Amniotic epithelial cell (primary cell): ENCODE data around the gene ADPRHL1.
A peak's percentile ranks its signal among the peaks of the same experiment; 100 is the strongest.

Source experiments
- DNase-seq: peaks from one replicate; pipeline ENCODE4 v3.0.0-alpha.2; 2010; ENCODE audit warnings: low read depth

ADPRHL1 gene

DNA sequence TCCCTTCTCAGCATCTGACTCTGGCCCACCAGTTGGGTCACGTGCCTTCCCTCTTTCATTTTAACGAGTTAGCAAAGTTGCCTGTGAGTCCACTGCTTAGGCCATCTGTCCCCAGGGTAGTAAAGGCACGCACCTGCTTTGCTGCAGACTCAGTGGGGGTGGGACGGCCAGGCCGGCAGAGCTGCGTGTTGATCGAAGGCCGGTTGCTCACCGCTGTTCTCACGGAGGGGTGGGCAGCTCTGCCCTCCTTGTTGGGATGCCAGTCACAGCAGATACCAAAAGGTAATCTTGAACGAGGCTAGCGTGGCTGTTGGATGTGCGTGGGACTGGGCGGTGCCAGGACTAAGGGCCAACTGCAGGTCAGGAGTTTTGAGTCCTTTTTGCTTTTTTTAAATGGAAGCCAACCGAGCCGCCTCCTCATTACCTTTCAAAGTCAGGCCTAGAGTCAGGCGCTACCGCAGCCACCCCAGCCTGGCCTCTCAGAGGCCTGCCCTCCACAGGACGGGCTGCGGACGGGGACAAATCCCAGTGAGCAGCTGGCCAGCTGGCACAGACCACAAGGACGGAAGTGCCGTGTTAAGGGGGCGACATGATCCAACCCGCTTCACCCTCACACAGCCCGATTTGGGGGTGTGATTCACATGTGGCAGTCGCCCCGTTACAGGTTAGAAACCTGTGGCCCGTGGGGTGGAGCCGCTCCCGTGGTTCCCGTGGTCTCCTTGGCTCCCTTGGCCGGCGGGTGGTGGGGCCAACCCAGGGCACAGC, 20.6 kb downstream of the ADPRHL1 start:
- no peak for DNase-seq

DNA sequence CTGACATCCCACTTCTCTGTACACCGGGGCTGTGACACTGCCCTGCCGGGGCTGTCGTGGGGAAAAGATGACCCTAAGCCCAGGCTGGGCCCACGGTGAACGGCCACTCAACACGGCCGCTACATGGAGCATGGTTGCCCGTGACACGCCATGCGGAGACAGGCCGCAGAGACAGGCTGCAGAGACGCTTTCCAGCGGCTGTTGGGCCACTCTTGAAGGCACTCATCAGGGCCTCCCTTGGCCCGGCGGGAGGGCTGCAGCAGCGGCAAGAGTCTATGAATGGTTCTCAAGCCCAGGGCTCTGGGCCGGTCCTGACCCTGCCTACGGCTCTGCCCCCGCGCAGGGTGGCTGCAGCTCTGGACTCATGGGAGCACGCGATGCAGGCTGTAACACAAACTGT, 22.1 kb downstream of the ADPRHL1 start:
- DNase-seq = no peak

GRCh38 chr13:113430378-113431110, 22.7 kb downstream of the ADPRHL1 start:
- no peak for DNase-seq

- DNase-seq = no peak
Observed at GRCh38 chr13:113429608-113429985, 23.7 kb downstream of the ADPRHL1 start.

DNA sequence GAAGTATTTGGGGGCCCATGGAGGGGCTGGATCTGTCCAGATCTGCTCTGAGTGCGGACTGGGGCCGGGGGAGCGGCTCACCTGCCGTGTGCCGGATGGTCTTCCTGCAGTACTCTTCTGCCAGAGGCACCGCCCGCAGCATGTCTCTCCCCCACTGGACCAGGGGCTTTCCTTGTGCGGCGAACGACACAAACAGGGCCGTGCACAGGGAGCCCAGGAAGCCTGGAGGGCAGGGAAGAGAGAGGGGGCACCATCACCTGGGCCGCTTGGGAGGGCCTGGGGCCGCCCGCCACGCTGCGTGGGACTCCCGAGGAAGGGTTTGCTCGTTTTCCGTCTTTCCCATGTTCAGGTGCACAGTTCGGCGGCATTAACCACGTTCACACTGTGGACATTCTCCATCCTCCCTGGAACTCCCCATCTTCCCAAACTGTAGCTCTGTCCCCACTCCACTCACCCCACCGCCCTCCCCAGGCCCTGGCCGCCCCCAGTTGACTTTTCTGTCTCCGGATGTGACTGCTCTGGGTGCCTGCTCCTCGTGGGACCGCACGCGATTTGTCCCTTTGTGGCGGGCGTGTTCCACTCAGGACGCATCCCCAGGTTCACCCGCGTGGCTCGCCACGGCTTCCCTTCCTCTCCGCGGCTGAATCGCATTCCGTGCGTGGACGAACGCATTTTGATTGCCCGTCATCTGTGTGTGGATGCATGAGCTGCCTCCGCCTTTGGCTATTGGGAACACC, 24.2 kb downstream of the ADPRHL1 start:
- no peak for DNase-seq

DNA sequence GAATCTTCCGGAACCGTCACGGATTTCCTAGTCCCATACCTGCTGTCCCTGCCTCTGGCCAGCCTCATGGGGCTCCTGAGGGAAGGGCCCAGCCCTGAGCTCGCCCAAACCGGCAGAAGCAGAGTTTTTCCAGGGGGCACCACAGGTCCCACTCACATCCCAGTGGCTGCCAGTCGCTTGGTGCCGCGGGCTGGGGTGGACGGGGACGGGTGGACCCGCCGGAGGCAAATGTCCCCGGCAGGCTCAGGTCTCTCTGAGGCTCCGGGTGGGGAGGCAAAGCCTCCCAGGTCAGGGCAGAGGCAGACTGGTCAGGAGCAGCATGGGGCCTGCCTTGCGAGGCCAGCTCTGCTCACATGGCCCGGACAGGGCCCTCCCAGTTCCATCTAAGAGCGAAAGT, 24.8 kb downstream of the ADPRHL1 start:
- no peak for DNase-seq

DNA sequence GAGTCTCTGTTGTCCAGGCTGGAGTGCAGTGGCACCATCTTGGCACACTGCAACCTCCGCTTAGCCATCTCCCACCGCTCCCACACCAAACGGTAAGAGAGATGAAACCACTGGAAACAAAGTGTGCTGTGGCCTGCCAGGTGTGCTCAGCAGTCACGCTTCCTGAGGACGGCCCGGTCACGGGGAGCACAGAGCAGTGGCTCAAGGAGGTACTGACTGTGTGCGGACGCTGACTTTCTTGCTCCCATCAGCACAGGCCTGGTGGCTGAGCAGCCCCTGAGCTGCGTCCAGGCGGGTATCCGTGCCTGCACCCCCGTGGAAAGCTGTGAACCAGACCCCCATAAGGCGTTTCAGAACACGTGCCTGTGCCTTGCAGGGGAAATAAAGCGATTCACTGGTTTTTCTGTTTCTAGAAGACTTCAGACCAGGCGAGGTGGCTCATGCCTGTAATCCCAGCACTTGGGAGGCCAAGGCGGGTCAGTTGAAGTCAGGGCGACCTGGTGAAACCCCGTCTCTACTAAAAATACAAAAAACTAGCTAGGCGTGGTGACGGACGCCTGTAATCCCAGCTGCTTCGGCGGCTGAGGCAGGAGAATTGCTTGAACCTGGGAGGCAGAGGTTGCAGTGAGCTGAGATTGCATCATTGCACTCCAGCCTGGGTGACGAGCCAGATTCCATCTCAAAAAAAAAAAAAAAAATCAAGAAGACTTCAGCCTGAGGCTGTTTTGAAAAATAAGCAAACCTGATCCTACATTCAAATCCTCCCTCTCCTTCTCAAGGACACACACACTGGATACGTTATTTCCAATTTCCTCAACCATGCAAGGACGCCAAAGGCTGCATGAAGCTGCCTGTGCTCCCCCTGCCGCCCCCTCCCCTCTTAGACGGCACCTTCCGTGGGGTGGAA, 25.5 kb downstream of the ADPRHL1 start:
- DNase-seq = peak; percentile 40

GRCh38 chr13:113426591-113426986, 26.7 kb downstream of the ADPRHL1 start:
- DNase-seq = no peak

DNA sequence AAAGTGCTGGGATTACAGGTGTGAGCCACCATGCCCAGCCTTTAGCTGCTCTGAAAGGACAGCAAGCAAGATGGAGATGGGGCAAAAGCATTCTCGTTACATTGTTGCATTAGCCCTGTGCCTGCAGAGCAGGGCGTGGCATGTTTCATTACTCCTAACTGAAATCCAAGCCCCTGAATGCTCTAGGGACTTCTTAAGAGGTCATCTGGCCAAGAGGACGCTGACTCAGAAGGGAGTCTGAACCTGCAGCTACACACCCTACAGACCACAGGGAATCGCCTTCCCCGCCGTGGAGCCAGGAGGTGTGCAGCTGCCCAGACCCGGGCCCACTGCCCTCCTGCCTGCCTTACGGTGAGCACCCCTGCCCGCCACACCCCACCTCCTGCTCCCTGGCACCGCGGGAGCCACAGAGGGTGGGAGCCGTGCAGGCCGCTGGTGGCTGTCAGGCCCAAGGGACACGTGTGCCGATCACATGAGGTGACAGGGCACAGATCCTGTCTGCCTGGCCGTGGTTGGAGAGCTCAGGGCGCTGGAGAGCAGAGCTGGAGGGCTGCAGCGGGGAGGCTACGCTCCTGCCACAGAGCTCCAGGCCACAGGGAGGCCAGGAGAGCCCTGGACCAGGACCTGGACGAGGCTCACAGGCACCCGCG, 27.2 kb downstream of the ADPRHL1 start:
- no peak for DNase-seq

- DNase-seq = no peak
Observed at GRCh38 chr13:113423520-113424163, 29.6 kb downstream of the ADPRHL1 start.

DNA sequence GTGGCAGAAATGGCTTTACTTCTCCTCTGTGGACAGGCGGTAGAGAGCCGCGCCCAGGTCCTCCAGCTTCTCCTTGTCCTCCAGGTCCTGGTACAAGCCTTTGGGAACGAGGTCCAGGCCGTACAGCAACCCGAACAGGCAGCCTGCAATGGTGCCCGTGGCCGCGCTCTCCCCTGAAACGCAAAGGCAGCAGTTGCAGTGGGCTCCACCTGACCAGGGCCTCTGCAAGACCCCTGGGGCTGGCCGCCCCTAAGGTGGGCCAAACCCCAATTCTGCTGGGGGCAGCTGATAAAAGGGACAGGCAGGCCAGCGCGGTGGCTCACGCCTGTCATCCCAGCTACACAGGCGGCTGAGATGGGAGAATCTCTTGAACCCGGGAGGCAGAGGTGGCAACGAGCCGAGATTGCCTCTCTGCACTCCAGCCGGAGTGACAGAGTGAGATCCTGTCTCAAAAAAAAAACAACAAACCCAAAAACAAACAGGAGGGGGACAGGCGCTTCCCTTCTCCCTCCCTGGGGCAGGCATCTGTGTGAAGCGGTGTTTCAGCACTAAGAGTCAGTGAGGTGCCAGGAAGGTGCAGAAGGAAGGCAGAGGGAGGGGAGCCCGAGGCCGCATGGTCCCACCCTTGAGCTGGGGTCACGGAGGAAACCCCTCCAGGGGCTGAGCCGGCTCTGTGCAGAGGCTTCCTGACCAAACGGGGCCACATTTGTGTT, 30.3 kb downstream of the ADPRHL1 start:
- no peak for DNase-seq

DNA sequence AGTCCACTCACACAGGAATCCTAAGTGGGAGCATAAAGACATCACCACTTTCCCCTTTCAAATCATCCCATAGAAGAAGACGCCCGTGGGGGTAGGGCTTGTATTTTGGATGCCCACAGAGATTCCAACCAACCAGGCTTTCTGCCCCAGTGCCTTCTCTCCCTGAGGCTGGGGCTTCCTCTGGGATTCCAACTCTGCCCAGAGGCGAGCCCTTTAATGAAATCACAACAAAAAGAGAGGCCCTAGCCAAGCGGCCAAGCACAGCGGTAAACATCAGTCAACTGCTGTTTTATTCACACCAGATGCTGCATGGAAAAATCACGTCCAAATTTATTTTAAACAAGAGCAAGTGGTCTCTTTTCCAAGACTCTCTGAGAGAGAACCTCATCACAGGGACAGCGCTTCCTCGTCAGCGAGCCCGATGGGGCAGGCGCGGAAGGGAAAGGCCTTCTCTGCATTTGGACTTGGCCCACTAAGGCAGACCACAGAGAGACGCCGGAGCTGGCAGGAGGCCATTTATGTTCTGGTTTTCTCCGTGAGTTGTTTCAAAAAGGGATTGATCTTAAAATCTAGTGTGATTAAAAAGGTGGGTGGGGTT, 31.5 kb downstream of the ADPRHL1 start:
- DNase-seq = no peak

DNA sequence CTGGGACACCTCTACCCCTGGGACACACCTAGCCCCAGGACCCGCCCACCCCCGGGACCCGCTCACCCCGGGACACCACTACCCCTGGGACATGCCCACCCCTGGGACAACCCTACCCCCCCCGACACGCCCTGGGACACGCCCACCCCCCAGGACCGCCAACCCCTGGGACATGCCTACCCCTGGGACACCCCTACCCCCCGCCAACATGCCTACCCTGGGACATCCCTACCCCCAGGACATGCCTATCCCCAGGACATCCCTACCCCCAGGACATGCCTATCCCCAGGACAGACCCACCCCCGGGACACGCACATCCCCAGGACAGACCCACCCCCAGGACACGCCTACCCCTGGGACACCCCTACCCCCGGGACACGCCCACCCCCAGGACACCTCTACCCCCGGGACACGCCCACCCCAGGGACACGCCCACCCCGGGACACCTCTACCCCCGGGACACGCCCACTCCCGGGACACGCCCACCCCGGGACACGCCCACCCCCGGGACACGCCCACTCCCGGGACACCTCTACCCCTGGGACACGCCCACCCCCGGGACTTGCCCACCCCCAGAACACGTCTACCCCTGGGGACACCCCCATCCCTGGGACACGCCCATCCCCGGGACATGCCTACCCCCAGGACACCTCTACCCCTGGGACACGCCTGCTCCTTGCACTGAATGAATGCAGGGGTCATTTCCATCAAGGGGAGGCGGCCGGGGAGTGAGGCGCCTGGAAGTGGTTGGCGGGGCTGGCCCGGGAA, 32.3 kb downstream of the ADPRHL1 start:
- no peak for DNase-seq

DNA sequence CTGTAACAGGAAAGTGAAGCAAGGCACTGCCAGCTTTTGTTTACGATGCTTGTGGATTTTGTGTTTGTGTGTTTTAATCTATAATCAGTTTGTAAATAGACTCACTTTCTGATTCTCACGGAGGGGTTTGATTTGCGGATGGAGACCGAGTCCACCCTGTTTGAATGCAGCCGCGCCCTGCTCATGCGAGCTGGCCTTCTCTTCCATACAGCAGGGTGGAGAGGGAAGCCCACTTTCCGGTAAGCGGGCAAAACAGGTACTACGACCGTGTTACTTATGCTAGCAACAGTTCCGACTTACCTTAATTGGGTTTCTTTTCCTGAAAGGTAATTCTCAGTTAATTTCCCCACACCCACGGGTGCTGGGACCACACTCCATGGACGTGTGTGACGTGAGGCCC, 33.1 kb downstream of the ADPRHL1 start:
- DNase-seq = no peak

DNA sequence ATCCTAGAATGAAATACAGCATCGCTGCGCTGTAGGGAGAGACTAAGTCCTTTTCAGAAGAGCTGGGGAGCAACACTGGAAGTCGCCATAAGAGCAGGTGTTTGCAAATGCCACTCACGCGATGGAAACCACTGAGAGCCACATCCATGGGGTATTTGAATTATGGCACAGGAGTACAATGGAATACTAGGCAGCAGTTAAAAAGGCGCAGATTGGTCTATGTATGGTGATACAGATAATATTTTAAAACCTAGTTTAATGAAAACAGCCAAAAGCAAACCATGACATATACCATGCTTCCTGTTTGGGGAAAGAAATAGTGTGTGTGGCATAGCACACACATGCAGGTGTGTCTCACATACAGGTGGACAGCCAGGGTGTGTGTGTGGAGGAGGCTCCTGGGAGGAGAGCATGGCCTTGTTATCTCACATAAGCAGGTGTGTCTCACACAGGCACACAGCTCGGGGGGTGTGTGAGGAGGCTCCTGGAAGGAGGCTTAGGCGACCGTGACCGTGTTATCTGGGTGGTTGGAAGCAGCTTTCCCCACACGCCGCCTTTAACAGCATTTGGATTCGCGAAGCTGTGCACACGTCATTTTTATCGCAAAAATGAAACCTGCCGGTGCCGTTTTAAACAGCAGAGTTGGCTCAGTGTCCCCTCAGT, 33.6 kb downstream of the ADPRHL1 start:
- DNase-seq = no peak

- no peak for DNase-seq
Observed at GRCh38 chr13:113418722-113419049, 34.6 kb downstream of the ADPRHL1 start.

DNA sequence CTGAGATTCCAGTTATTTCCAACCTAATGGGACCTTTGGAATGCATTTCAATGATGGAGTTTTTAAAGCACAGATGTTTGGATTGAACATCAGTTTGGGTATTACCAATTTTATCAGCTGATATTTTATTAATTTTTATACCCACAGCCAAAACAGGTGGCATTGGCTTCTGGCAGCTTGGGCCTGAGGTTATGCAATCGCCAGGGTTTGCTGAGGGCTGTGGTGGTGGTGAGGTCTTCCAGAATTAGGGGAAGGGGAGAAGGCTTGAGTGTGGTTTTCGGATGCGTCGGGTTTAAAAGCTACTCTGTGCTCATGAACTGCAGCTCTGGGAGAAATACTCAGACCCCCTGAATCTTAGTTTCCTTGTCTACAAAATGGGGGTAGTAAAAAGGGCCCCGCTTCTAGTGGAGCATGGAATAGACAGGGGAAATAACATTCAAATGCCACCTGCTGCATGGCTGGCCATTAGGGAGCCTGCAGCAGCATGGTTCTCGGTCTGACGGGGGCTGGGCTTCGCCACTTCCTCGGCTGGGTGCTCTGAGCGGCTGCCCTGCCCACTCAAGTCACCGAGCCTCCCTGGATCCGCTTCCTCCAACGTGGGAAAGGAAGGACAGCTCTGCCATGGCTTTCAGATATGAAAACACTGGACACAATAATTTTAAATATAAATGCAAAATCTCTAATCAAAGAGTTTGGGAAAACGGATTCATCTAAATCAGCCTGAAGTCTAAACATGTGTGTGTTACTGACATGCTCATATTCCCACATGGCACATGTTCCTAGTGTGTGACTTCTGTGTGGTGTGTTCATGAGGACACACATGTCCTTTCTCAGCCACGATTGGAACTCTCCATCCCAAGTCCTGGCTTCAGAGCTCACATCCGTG, 35.2 kb downstream of the ADPRHL1 start:
- no peak for DNase-seq
